SK-N-SH (cell line): ENCODE data around the gene GIMAP4. TPM values are rescaled to one million over a fixed set of nuclear protein-coding genes. Genes with fewer than 3 reads are reported as not detected.

Experiments
- CTCF ChIA-PET: fragments of 300-600, 350-600 bp; formaldehyde crosslinking; extraction: SDS; loops from one replicate; lab custom pipeline; 2021; lab: Yijun Ruan, JAX
- POLR2A ChIA-PET: fragments of 350-600 bp; sonication (Branson Sonifier 250); formaldehyde crosslinking; extraction: SDS; loops from one replicate; lab custom pipeline; 2020; ENCODE audit warnings: antibody characterized with exemption, inconsistent platforms; lab: Yijun Ruan, JAX
- DNase-seq: peaks from one replicate; pipeline ENCODE4 v3.0.0; 2012
- H2AFZ ChIP-seq: fragments of 200-600 bp; sonication (generic); 2 replicates; pipeline ENCODE4 v1.8.1; 2016; ENCODE audit warnings: antibody characterized with exemption, mild to moderate bottlenecking, low read depth
- H3F3A ChIP-seq: fragments of 200-600 bp; sonication (generic); replicated peaks from 2 replicates; pipeline ENCODE3; 2016; ENCODE audit warnings: antibody characterized with exemption, mild to moderate bottlenecking; ENCODE audit not compliant: insufficient read depth
- H3K27ac ChIP-seq, 2 experiments: fragments of 200-500 bp in 1 of 2; fragments of 200-600 bp in 1 of 2; sonication (Bioruptor generic) in 1 of 2; sonication (generic), shearing (Covaris generic) in 1 of 2; 2 replicates each; pipeline versions ENCODE4 v1.5.1 to v1.6.1; 2014 to 2016; ENCODE audit warnings: low read depth in 2 of 2, inconsistent platforms in 1 of 2, low read length in 1 of 2, mild to moderate bottlenecking in 1 of 2, mixed read lengths in 1 of 2
- H3K27me3 ChIP-seq: fragments of 200-600 bp; sonication (generic), shearing (Covaris generic); 2 replicates; pipeline ENCODE4 v1.6.1; 2016; ENCODE audit warnings: mixed run types; ENCODE audit not compliant: insufficient read depth
- H3K36me3 ChIP-seq, 2 experiments: fragments of 200-500 bp in 1 of 2; fragments of 200-600 bp in 1 of 2; sonication (Bioruptor generic) in 1 of 2; sonication (generic) in 1 of 2; replicated peaks in 1 of 2; 2 replicates each; pipeline versions ENCODE3 to v1.5.1; 2014 to 2016; ENCODE audit warnings: low read length in 1 of 2, mild to moderate bottlenecking in 1 of 2; ENCODE audit not compliant: insufficient read depth in 2 of 2, control insufficient read depth in 1 of 2
- H3K4me1 ChIP-seq, 2 experiments: fragments of 200-500 bp in 1 of 2; fragments of 200-600 bp in 1 of 2; sonication (Bioruptor generic) in 1 of 2; sonication (generic), shearing (Covaris generic) in 1 of 2; 2 replicates each; pipeline versions ENCODE4 v1.5.1 to v1.6.1; 2014 to 2016; ENCODE audit warnings: low read depth in 1 of 2, low read length in 1 of 2, mixed run types in 1 of 2; ENCODE audit not compliant: insufficient read depth in 2 of 2, control insufficient read depth in 1 of 2
- H3K4me2 ChIP-seq: fragments of 200-600 bp; sonication (generic), shearing (Covaris generic); 2 replicates; pipeline ENCODE4 v1.6.1; 2017; ENCODE audit warnings: mixed run types
- H3K4me3 ChIP-seq, 2 experiments: fragments of 200-500 bp in 1 of 2; fragments of 200-600 bp in 1 of 2; sonication (Bioruptor generic) in 1 of 2; sonication (generic), shearing (Covaris generic) in 1 of 2; 2 replicates each; pipeline versions ENCODE4 v1.5.1 to v1.8.1; 2014 to 2016; ENCODE audit warnings: low read depth in 2 of 2, inconsistent platforms in 1 of 2, low read length in 1 of 2, mild to moderate bottlenecking in 1 of 2, mixed read lengths in 1 of 2, moderate library complexity in 1 of 2
- H3K79me2 ChIP-seq: fragments of 200-600 bp; sonication (generic); 2 replicates; pipeline ENCODE4 v1.8.1; 2017; ENCODE audit warnings: mild to moderate bottlenecking; ENCODE audit not compliant: insufficient read depth
- H3K9ac ChIP-seq: fragments of 200-600 bp; sonication (generic); 2 replicates; pipeline ENCODE4 v1.6.1; 2017; ENCODE audit warnings: mixed run types
- H3K9me2 ChIP-seq: fragments of 200-600 bp; sonication (generic); 2 replicates; pipeline ENCODE4 v1.6.1; 2017; ENCODE audit warnings: mixed run types
- H3K9me3 ChIP-seq: fragments of 200-600 bp; sonication (generic); 2 replicates; pipeline ENCODE4 v1.6.1; 2017; ENCODE audit warnings: mixed run types, mild to moderate bottlenecking, moderate library complexity
- H4K20me1 ChIP-seq: fragments of 200-600 bp; sonication (generic); 2 replicates; pipeline ENCODE4 v1.6.1; 2017; ENCODE audit warnings: mild to moderate bottlenecking, mixed run types; ENCODE audit not compliant: insufficient read depth
- FOXJ3 ChIP-seq: sonication (generic); formaldehyde crosslinking; IDR thresholded peaks from 2 replicates; pipeline ENCODE4 v1.5.1; 2020; ENCODE audit warnings: mild to moderate bottlenecking, missing genetic modification reagents
- FOXM1 ChIP-seq: IDR thresholded peaks from 2 replicates; pipeline ENCODE4 v1.4.0; 2012; ENCODE audit warnings: low read depth, mild to moderate bottlenecking
- GABPA ChIP-seq: IDR thresholded peaks from 2 replicates; pipeline ENCODE4 v1.4.0; 2012; ENCODE audit warnings: low read depth, mild to moderate bottlenecking
- JUND ChIP-seq: IDR thresholded peaks from 2 replicates; pipeline ENCODE4 v1.4.0; 2012
- NRF1 ChIP-seq: IDR thresholded peaks from 2 replicates; pipeline ENCODE4 v1.6.1; 2012; ENCODE audit warnings: low read depth, mild to moderate bottlenecking, low read length
- POLR2AphosphoS5 ChIP-seq: IDR thresholded peaks from 2 replicates; pipeline ENCODE4 v1.6.1; 2012; ENCODE audit warnings: low read depth, low read length
- RAD21 ChIP-seq: IDR thresholded peaks from 2 replicates; pipeline ENCODE4 v1.6.1; 2012; ENCODE audit warnings: mild to moderate bottlenecking, low read length
- SIN3A ChIP-seq: IDR thresholded peaks from 2 replicates; pipeline ENCODE4 v1.6.1; 2012; ENCODE audit warnings: low read depth, mild to moderate bottlenecking, low read length, moderate library complexity, borderline replicate concordance
- SMC3 ChIP-seq: IDR thresholded peaks from 2 replicates; pipeline ENCODE4 v1.6.1; 2012; ENCODE audit warnings: low read depth, low read length, improper control_type of control experiment
- WGBS: methylation state at CpG from one replicate; pipeline ENCODE4 v1.1.6; 2017; ENCODE audit warnings: low lambda C conversion rate; 5-methylcytosine and 5-hydroxymethylcytosine counted together
- polyA plus RNA-seq, 3 experiments: library from polyadenylated mRNA; depleted of rRNA; stranded (reverse); fragments of >200 nt; gene quantifications; 2 replicates each; pipeline ENCODE4 v1.2.3, GENCODE V29; 2012
- TF ChIP-seq, protein P1 (sequence below): fragments of 200-600 bp; sonication (generic); IDR thresholded peaks from 2 replicates; pipeline ENCODE4 v1.6.1; 2017; ENCODE audit warnings: antibody characterized with exemption, mild to moderate bottlenecking, moderate library complexity
- TF ChIP-seq, protein P2 (sequence below): IDR thresholded peaks from 2 replicates; pipeline ENCODE4 v1.4.0; 2012; ENCODE audit warnings: low read depth, borderline replicate concordance
- TF ChIP-seq, protein P3 (sequence below): fragments of 150-350 bp; IDR thresholded peaks from 2 replicates; pipeline ENCODE4 v1.6.1; 2016; ENCODE audit warnings: mild to moderate bottlenecking, low read depth, low read length
- TF ChIP-seq, protein P4 (sequence below): fragments of 150-350 bp; IDR thresholded peaks from 2 replicates; pipeline ENCODE4 v1.6.1; 2017; ENCODE audit warnings: antibody characterized with exemption, low read length, low read depth, borderline replicate concordance
- TF ChIP-seq, protein P5 (sequence below): IDR thresholded peaks from 2 replicates; pipeline ENCODE4 v1.4.0; 2012; ENCODE audit warnings: low read depth
- TF ChIP-seq, protein P6 (sequence below): IDR thresholded peaks from 2 replicates; pipeline ENCODE4 v1.6.1; 2012; ENCODE audit warnings: mild to moderate bottlenecking, low read depth, low read length, moderate library complexity

Gene GIMAP4
- polyA plus RNA-seq, 1 of the 3 experiments (the other 2 are of a cell fraction) = not detected

DNA sequence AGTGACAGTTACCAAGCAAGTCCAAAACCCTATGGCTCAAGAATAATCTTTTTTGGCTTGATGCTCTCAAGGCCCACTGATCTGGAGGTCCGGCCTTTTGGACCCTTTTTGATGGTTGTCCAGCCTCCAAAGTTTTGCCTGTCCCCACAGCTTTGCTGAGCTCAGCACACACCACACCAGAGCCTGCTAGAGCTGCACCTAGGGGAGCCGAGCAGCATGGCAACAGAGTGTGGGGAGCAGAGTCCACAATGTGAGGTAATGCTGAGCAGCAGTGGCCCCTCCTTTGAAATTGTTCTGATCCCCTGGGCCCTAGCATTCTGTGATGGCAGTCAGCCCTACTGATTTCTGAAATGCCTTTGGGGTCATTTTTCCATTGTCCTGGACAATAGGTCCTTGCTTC is 43.2 kb upstream of the GIMAP4 start:
- Histone ChIP-seq H3K4me3 (no peak overlapping the region), H3K9me3 (no peaks in the 10 kb centered on the region), H3K4me2 (no peak overlapping the region), H3K36me3 (no peaks in the 10 kb centered on the region), H3F3A (no peaks in the 10 kb centered on the region), H3K9me2 (no peaks in the 10 kb centered on the region), H3K79me2 (no peaks in the 10 kb centered on the region), H3K27me3 (no peaks in the 10 kb centered on the region; the same call in 1 of the 2 replicates), H3K4me1 (no peaks in the 10 kb centered on the region), H3K9ac (no peak overlapping the region), H4K20me1 (no peaks in the 10 kb centered on the region), H2AFZ (no peak overlapping the region), H3K27ac (no peak overlapping the region)
- CTCF ChIA-PET = no interaction called here
- DNase-seq = no peak
- POLR2A ChIA-PET = no interaction called here
- WGBS = 7% methylated on average over 2 of the region's 2 CpGs
- TF ChIP-seq, protein P1, sequence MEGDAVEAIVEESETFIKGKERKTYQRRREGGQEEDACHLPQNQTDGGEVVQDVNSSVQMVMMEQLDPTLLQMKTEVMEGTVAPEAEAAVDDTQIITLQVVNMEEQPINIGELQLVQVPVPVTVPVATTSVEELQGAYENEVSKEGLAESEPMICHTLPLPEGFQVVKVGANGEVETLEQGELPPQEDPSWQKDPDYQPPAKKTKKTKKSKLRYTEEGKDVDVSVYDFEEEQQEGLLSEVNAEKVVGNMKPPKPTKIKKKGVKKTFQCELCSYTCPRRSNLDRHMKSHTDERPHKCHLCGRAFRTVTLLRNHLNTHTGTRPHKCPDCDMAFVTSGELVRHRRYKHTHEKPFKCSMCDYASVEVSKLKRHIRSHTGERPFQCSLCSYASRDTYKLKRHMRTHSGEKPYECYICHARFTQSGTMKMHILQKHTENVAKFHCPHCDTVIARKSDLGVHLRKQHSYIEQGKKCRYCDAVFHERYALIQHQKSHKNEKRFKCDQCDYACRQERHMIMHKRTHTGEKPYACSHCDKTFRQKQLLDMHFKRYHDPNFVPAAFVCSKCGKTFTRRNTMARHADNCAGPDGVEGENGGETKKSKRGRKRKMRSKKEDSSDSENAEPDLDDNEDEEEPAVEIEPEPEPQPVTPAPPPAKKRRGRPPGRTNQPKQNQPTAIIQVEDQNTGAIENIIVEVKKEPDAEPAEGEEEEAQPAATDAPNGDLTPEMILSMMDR = no peak
- TF ChIP-seq, protein P2, sequence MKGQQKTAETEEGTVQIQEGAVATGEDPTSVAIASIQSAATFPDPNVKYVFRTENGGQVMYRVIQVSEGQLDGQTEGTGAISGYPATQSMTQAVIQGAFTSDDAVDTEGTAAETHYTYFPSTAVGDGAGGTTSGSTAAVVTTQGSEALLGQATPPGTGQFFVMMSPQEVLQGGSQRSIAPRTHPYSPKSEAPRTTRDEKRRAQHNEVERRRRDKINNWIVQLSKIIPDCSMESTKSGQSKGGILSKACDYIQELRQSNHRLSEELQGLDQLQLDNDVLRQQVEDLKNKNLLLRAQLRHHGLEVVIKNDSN = no peak
- TF ChIP-seq, protein P3, sequence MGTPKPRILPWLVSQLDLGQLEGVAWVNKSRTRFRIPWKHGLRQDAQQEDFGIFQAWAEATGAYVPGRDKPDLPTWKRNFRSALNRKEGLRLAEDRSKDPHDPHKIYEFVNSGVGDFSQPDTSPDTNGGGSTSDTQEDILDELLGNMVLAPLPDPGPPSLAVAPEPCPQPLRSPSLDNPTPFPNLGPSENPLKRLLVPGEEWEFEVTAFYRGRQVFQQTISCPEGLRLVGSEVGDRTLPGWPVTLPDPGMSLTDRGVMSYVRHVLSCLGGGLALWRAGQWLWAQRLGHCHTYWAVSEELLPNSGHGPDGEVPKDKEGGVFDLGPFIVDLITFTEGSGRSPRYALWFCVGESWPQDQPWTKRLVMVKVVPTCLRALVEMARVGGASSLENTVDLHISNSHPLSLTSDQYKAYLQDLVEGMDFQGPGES = no peak
- TF ChIP-seq, protein P4, sequence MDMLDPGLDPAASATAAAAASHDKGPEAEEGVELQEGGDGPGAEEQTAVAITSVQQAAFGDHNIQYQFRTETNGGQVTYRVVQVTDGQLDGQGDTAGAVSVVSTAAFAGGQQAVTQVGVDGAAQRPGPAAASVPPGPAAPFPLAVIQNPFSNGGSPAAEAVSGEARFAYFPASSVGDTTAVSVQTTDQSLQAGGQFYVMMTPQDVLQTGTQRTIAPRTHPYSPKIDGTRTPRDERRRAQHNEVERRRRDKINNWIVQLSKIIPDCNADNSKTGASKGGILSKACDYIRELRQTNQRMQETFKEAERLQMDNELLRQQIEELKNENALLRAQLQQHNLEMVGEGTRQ = no peak
- TF ChIP-seq GABPA (no peak), FOXM1 (no peak)

DNA sequence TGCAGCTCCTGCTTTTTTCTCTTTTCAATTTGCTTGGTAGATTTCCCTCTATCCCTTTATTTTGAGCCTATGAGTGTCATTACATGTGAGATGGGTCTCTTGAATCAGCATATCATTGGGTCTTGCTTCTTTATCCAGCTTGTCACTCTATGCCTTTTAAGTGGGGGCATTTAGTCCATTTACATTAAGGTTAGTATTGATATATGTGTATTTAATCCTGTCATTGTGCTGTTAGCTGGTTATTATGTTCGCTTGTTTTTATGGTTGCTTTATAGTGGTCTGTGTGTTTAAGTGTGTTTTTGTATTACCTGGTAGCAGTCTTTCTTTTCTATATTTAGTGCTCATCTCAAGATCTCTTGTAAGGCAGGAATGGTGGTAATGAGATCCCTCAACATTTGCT is 35.5 kb upstream of the GIMAP4 start:
- no peak overlapping the region for H3K9ac ChIP-seq
- DNase-seq = no peak
- no peaks in the 10 kb centered on the region for H3K36me3 ChIP-seq
- no peaks in the 10 kb centered on the region for H3K9me3 ChIP-seq
- no peak overlapping the region for H2AFZ ChIP-seq
- H3K4me2 ChIP-seq = no peak overlapping the region
- POLR2A ChIA-PET = no interaction called here
- CTCF ChIA-PET = no interaction called here
- 0% methylated on average over 1 of the region's 1 CpG for WGBS
- H3F3A ChIP-seq = no peaks in the 10 kb centered on the region
- no peaks in the 10 kb centered on the region for H3K79me2 ChIP-seq
- H3K9me2 ChIP-seq = no peaks in the 10 kb centered on the region
- no peaks in the 10 kb centered on the region for H3K4me1 ChIP-seq
- H3K27me3 ChIP-seq = no peaks in the 10 kb centered on the region
- H3K27ac ChIP-seq = no peak overlapping the region
- H4K20me1 ChIP-seq = no peaks in the 10 kb centered on the region
- no peak overlapping the region for H3K4me3 ChIP-seq
- TF ChIP-seq, protein P4 = no peak
- TF ChIP-seq, protein P5, sequence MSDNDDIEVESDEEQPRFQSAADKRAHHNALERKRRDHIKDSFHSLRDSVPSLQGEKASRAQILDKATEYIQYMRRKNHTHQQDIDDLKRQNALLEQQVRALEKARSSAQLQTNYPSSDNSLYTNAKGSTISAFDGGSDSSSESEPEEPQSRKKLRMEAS = no peak
- no peak for TF ChIP-seq SIN3A
- TF ChIP-seq, protein P1 = no peak
- TF ChIP-seq, protein P6, sequence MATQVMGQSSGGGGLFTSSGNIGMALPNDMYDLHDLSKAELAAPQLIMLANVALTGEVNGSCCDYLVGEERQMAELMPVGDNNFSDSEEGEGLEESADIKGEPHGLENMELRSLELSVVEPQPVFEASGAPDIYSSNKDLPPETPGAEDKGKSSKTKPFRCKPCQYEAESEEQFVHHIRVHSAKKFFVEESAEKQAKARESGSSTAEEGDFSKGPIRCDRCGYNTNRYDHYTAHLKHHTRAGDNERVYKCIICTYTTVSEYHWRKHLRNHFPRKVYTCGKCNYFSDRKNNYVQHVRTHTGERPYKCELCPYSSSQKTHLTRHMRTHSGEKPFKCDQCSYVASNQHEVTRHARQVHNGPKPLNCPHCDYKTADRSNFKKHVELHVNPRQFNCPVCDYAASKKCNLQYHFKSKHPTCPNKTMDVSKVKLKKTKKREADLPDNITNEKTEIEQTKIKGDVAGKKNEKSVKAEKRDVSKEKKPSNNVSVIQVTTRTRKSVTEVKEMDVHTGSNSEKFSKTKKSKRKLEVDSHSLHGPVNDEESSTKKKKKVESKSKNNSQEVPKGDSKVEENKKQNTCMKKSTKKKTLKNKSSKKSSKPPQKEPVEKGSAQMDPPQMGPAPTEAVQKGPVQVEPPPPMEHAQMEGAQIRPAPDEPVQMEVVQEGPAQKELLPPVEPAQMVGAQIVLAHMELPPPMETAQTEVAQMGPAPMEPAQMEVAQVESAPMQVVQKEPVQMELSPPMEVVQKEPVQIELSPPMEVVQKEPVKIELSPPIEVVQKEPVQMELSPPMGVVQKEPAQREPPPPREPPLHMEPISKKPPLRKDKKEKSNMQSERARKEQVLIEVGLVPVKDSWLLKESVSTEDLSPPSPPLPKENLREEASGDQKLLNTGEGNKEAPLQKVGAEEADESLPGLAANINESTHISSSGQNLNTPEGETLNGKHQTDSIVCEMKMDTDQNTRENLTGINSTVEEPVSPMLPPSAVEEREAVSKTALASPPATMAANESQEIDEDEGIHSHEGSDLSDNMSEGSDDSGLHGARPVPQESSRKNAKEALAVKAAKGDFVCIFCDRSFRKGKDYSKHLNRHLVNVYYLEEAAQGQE = no peak
- TF ChIP-seq NRF1 = no peak
- no peak for TF ChIP-seq FOXJ3 (CRISPR knock-in tag)
- TF ChIP-seq POLR2AphosphoS5 = no peak
- no peak for TF ChIP-seq SMC3
- no peak for TF ChIP-seq RAD21
- no peak for TF ChIP-seq JUND
- TF ChIP-seq GABPA = no peak
